ENCODE measurements around the gene ALPL.
A peak's percentile ranks its signal among the peaks of the same experiment; 100 is the strongest.

ALPL gene

GRCh38 chr1:21536218-21536617 lies 27.0 kb downstream of the ALPL start:
- TF ChIP-seq CTCF (IDR thresholded peaks at IDR 0.05; ENCODE audit: control insufficient read depth, insufficient read depth, low read depth, low read length, missing control alignments), result no peak
- no peak for DNase-seq (ENCODE audit: low read depth)
- H3K4me3 ChIP-seq (ENCODE audit: control insufficient read depth, low read depth, low read length), result no peak overlapping the region

GRCh38 chr1:21537511-21537931 lies 28.3 kb downstream of the ALPL start:
- DNase-seq (ENCODE audit: low read depth), result no peak
- TF ChIP-seq CTCF (IDR thresholded peaks at IDR 0.05; ENCODE audit: control insufficient read depth, insufficient read depth, low read depth, low read length, missing control alignments), result no peak
- no peak overlapping the region for H3K4me3 ChIP-seq (ENCODE audit: control insufficient read depth, low read depth, low read length)

GRCh38 chr1:21537932-21538630 lies 28.9 kb downstream of the ALPL start:
- no peak for DNase-seq (ENCODE audit: low read depth)
- no peak for TF ChIP-seq CTCF (IDR thresholded peaks at IDR 0.05; ENCODE audit: control insufficient read depth, insufficient read depth, low read depth, low read length, missing control alignments)
- H3K4me3 ChIP-seq (ENCODE audit: control insufficient read depth, low read depth, low read length), result no peak overlapping the region

- no peak for DNase-seq (ENCODE audit: low read depth)
- TF ChIP-seq CTCF (IDR thresholded peaks at IDR 0.05; ENCODE audit: control insufficient read depth, insufficient read depth, low read depth, low read length, missing control alignments), result peak; percentile 41
- no peak overlapping the region for H3K4me3 ChIP-seq (ENCODE audit: control insufficient read depth, low read depth, low read length)
Measured at GRCh38 chr1:21539933-21540332, 30.7 kb downstream of the ALPL start.

GRCh38 chr1:21541329-21541728 lies 32.1 kb downstream of the ALPL start:
- TF ChIP-seq CTCF (IDR thresholded peaks at IDR 0.05; ENCODE audit: control insufficient read depth, insufficient read depth, low read depth, low read length, missing control alignments), result no peak
- no peak for DNase-seq (ENCODE audit: low read depth)
- H3K4me3 ChIP-seq (ENCODE audit: control insufficient read depth, low read depth, low read length), result no peak overlapping the region

- peak; percentile 57 for DNase-seq (ENCODE audit: low read depth)
- no peak overlapping the region for H3K4me3 ChIP-seq (ENCODE audit: control insufficient read depth, low read depth, low read length)
- TF ChIP-seq CTCF (IDR thresholded peaks at IDR 0.05; ENCODE audit: control insufficient read depth, insufficient read depth, low read depth, low read length, missing control alignments), result no peak
Measured at GRCh38 chr1:21541835-21542234, 32.6 kb downstream of the ALPL start.

All from AG09309 (cell line).